DOHH2 (cell line): ENCODE measurements around the gene ZNF580.

Source experiments
- EZH2phosphoT487 ChIP-seq: fragments of 200-600 bp; sonication (generic); IDR thresholded peaks from 2 replicates; pipeline ENCODE4 v1.6.1; 2017; ENCODE audit warnings: borderline replicate concordance, mild to moderate bottlenecking, antibody characterized with exemption, low read length, moderate library complexity, mixed read lengths
- TF ChIP-seq, protein P1 (sequence below): fragments of 200-600 bp; sonication (generic); IDR thresholded peaks from one replicate; pipeline ENCODE4 v1.5.1; 2014; ENCODE audit warnings: antibody characterized with exemption, mild to moderate bottlenecking, low read depth, low read length; ENCODE audit not compliant: poor library complexity, severe bottlenecking

GRCh38 chr19:55621673-55622231, 19.1 kb upstream of the ZNF580 start:
- TF ChIP-seq, protein P1, sequence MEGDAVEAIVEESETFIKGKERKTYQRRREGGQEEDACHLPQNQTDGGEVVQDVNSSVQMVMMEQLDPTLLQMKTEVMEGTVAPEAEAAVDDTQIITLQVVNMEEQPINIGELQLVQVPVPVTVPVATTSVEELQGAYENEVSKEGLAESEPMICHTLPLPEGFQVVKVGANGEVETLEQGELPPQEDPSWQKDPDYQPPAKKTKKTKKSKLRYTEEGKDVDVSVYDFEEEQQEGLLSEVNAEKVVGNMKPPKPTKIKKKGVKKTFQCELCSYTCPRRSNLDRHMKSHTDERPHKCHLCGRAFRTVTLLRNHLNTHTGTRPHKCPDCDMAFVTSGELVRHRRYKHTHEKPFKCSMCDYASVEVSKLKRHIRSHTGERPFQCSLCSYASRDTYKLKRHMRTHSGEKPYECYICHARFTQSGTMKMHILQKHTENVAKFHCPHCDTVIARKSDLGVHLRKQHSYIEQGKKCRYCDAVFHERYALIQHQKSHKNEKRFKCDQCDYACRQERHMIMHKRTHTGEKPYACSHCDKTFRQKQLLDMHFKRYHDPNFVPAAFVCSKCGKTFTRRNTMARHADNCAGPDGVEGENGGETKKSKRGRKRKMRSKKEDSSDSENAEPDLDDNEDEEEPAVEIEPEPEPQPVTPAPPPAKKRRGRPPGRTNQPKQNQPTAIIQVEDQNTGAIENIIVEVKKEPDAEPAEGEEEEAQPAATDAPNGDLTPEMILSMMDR = no peak
- no peak for TF ChIP-seq EZH2phosphoT487
